Colonic mucosa (tissue), 4 donors: ENCODE results near the gene OR2J2. TPM values are rescaled to one million over a fixed set of nuclear protein-coding genes. Genes with fewer than 3 reads are reported as not detected.
"Not testable (repeated sequence)": the region's sequence is repeated elsewhere in the genome, so short reads cannot be mapped to it uniquely, and the experiment has no call there.

Experiments used
- DNase-seq: peaks from one replicate; pipeline ENCODE4 v3.0.0-alpha.2; 2020
- H3K27ac ChIP-seq: fragments of 200-600 bp; one replicate; pipeline ENCODE4 v1.8.0; 2021
- H3K27me3 ChIP-seq: fragments of 200-600 bp; one replicate; pipeline ENCODE4 v1.8.0; 2021
- H3K36me3 ChIP-seq: fragments of 200-600 bp; one replicate; pipeline ENCODE4 v1.8.0; 2021
- H3K4me1 ChIP-seq: fragments of 200-600 bp; one replicate; pipeline ENCODE4 v1.8.0; 2021; ENCODE audit warnings: mild to moderate bottlenecking
- H3K4me3 ChIP-seq: fragments of 200-600 bp; one replicate; pipeline ENCODE4 v1.8.0; 2021
- H3K9ac ChIP-seq, 2 donors: one replicate each; pipeline ENCODE4 v1.7.0; 2013; ENCODE audit warnings: control low read depth in 2 of 2, low read depth in 2 of 2, low read length in 2 of 2
- H3K9me3 ChIP-seq: fragments of 200-600 bp; one replicate; pipeline ENCODE4 v1.8.0; 2021
- intact Hi-C: fragments of 100-400 bp; cut with DNase I; formaldehyde crosslinking; loops from one replicate; pipeline ENCODE4 v1.14.1; 2022
- total RNA-seq, 2 donors: library from RNA; stranded (reverse); fragmentation: NEBNext Ultra II Directional in 1 of 2; extraction: Animal tissue kit (Norgen Biotek cat#: 25700) in 1 of 2; gene quantifications; one replicate each; pipeline ENCODE4 v1.2.1, GENCODE V29; 2021
- TF ChIP-seq, protein P1 (sequence below): fragments of 200-600 bp; IDR thresholded peaks from one replicate; pipeline ENCODE4 v1.8.0; 2022; ENCODE audit warnings: antibody characterized with exemption, mild to moderate bottlenecking
- donor health status: healthy.
- donor health status: DM: no; HTN: no; CAD: no.
- donor health status: DM: no; HTN: no; CAD: no.

OR2J2 gene
- total RNA-seq, 2 donors from 2014 or later, result not detected

DNA sequence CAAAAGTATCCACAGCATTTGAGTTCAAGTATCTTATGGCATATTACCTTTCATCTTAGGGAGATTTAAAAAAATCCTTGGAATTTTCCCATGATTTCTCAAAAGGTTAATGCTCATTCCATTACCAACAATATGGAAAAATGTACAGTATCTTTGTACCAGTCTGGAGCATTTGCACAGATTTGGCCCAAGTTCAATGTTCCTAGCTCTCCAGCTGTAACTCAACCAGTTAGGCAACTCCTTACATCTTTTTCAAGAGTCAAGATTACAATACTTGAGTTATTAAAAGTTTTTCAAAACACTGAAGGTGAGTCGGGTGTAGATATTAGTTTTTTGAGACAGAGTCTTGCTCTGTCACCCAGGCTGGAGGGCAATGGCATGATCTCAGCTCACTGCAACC, 1.0 kb downstream of the OR2J2 start:
- Histone ChIP-seq H3K4me3 (no peak overlapping the region), H3K9ac (no peak overlapping the region), H3K36me3 (no peaks in the 10 kb centered on the region), H3K4me1 (no peaks in the 10 kb centered on the region), H3K9me3 (no peaks in the 10 kb centered on the region), H3K27ac (no peak overlapping the region), H3K27me3 (no peaks in the 10 kb centered on the region)
- intact Hi-C loops, result no loop called here
- no peak for DNase-seq
- TF ChIP-seq, protein P1, sequence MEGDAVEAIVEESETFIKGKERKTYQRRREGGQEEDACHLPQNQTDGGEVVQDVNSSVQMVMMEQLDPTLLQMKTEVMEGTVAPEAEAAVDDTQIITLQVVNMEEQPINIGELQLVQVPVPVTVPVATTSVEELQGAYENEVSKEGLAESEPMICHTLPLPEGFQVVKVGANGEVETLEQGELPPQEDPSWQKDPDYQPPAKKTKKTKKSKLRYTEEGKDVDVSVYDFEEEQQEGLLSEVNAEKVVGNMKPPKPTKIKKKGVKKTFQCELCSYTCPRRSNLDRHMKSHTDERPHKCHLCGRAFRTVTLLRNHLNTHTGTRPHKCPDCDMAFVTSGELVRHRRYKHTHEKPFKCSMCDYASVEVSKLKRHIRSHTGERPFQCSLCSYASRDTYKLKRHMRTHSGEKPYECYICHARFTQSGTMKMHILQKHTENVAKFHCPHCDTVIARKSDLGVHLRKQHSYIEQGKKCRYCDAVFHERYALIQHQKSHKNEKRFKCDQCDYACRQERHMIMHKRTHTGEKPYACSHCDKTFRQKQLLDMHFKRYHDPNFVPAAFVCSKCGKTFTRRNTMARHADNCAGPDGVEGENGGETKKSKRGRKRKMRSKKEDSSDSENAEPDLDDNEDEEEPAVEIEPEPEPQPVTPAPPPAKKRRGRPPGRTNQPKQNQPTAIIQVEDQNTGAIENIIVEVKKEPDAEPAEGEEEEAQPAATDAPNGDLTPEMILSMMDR, result no peak

DNA sequence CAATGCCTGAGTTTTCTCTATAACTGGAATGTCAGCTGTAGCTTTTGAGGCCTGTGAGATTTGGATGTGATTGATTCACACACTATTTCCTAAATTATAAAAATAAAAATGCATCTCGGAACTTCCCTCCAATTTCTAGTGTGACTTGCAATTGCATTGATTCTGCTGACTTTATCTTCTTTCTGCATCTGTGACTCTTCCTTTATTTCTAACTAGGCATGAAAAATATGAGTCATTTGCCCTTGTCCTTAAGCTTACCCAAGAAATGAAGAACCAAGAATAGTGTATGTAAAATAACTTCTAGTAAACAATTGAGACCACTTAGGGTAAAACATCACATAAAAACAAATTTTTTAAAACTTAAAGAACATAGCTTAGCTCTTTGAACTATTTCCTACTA, 12.9 kb downstream of the OR2J2 start:
- Histone ChIP-seq H3K27ac (no peak overlapping the region), H3K4me3 (no peak overlapping the region), H3K9me3 (no peaks in the 10 kb centered on the region), H3K4me1 (no peaks in the 10 kb centered on the region), H3K9ac (no peak overlapping the region), H3K27me3 (no peaks in the 10 kb centered on the region), H3K36me3 (no peaks in the 10 kb centered on the region)
- no peak for DNase-seq
- TF ChIP-seq, protein P1, result no peak
- intact Hi-C loops, result no loop called here

DNA sequence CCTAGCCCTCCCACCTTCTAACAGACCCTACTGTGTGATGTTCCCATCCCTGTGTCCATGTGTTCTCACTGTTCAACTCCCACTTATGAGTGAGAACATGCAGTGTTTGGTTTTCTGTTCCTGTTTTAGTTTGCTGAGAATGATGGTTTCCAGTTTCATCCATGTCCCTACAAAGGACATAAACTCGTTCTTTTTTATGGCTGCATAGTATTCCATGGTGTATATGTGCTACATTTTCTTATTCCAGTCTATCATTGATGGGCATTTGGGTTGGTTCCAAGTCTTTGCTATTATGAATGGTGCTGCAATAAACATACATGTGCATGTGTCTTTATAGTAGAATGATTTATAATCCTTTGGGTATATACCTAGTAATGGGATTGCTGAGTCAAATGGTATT, 18.0 kb downstream of the OR2J2 start:
- H3K27me3 ChIP-seq, H3K4me3 ChIP-seq, H3K4me1 ChIP-seq, H3K9me3 ChIP-seq, DNase-seq, H3K27ac ChIP-seq, intact Hi-C loops, H3K9ac ChIP-seq, H3K36me3 ChIP-seq: not testable (repeated sequence)

DNA sequence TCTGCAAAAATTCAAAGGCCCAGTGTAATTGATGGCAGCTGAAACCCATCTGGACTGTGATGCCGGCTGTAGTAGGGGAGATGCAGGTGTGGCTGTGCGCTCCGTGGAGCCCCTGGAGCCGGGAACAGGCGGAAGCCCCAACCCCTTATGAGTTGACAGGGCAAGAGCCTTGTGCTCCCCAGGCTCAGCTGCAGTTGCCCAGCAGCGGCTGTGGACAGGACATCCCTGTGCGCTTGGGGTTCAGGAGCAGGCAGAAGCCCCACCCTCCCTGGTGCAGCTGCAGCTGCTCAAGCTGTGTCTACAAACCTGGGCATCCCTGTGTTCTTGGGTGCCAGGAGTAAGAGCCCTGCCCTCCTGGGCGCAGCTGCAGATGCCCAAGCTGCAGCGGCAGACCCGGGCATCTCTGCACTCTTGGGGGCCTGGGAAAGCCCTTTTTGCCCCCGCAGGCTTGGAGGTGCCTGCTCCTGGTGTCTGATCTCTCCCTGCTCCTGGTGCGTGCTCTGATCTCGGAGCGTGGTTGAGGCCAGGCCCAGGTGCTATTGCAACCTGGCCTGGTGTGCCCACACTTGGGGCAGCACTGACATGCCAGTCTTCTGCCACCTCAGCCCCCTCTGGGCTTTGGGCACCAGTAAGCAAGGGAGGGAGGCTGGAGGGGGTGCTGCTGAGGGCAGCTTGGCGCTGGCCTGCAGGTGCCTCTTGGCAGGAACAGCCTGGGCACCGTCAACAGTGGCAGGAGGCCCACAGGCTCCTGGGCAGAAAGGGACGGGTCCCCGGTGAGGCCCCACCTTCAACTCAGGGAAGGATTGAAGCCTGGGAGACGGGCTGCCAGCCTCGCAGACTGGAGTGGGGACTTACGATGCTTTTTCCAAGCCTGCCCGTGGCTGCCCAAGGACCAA, 30.3 kb downstream of the OR2J2 start:
- H3K9me3 ChIP-seq, result no peaks in the 10 kb centered on the region
- intact Hi-C loops, result no loop called here
- DNase-seq, result no peak
- no peak overlapping the region for H3K27ac ChIP-seq
- no peaks in the 10 kb centered on the region for H3K27me3 ChIP-seq
- H3K36me3 ChIP-seq, result no peaks in the 10 kb centered on the region
- no peak overlapping the region for H3K4me3 ChIP-seq
- no peak overlapping the region for H3K9ac ChIP-seq
- no peaks in the 10 kb centered on the region for H3K4me1 ChIP-seq
- TF ChIP-seq, protein P1, result no peak

DNA sequence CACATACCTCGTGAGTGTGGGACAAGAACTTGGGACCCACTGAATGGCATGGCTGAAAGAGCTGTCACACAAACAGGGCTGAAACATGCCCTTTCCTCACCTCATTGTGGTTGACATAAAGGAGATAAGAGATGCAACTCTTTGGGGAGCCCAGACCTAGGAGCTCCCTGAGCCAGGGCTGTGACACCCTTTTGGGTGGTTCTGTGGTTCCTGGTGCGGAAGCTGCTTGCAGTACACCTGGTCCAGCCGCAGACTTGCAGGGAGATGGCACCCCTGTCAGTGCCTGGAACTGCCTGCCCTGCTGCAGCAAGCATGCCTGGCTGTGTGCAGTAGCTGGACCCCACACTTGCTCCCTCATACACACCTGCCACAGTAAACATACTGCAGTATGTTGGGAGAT, 31.3 kb downstream of the OR2J2 start:
- no peaks in the 10 kb centered on the region for H3K4me1 ChIP-seq
- TF ChIP-seq, protein P1, result no peak
- no peak overlapping the region for H3K4me3 ChIP-seq
- no peak overlapping the region for H3K27ac ChIP-seq
- intact Hi-C loops, result no loop called here
- no peak for DNase-seq
- no peaks in the 10 kb centered on the region for H3K9me3 ChIP-seq
- no peak overlapping the region for H3K9ac ChIP-seq
- no peaks in the 10 kb centered on the region for H3K27me3 ChIP-seq
- H3K36me3 ChIP-seq, result no peaks in the 10 kb centered on the region

DNA sequence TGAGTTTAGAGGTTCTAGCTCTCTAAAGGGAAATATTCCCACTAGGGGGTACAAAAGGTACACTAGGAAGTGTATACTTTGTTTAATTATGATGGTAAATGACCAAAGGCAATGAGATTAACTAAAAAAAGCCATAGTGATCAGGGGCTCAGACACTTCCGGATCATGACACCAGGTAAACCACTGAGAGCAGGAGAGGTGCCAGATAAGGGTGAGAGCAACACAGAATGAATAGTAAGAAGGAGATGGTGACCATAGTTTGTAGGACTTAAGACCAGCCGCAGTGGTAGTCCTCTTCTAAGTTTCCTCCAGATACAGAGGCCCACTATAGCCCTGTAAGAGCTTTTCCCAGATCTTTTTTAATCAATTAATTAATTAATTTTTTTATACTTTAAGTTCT, 40.8 kb downstream of the OR2J2 start:
- Histone ChIP-seq H3K27ac (no peak overlapping the region), H3K4me1 (no peaks in the 10 kb centered on the region), H3K9me3 (no peaks in the 10 kb centered on the region), H3K27me3 (no peaks in the 10 kb centered on the region), H3K4me3 (no peak overlapping the region), H3K36me3 (no peaks in the 10 kb centered on the region), H3K9ac (no peak overlapping the region)
- intact Hi-C loops, result no loop called here
- TF ChIP-seq, protein P1, result no peak
- no peak for DNase-seq
